K562 (cell line): Measurements from ENCODE around the gene RAB1B. TPM values are rescaled to one million over a fixed set of nuclear protein-coding genes. Genes with fewer than 3 reads are reported as not detected.

ENCODE experiments used
- ATAC-seq: fragments of 200-7000 bp; cut with Tn5 transposase; 3 replicates; pipeline ENCODE4 v1.9.1; 2020; ENCODE audit warnings: moderate library complexity
- BruUV-seq: library from RNA; stranded (reverse); fragments of 400-500 nt; replicated peaks from 2 replicates; lab custom pipeline; 2021; lab: Mats Ljungman, UMichigan
- CTCF ChIA-PET: fragments of 300-600 bp; formaldehyde crosslinking; extraction: SDS; loops from one replicate; lab custom pipeline; 2021; ENCODE audit warnings: low intra/inter-chr PET ratio; lab: Yijun Ruan, JAX
- POLR2A ChIA-PET: fragments of 300-600, 350-650 bp; sonication (Branson Sonifier 250); formaldehyde crosslinking; extraction: SDS; loops from one replicate; lab custom pipeline; 2021; ENCODE audit warnings: antibody characterized with exemption, inconsistent platforms; lab: Yijun Ruan, JAX
- DNase-seq, 4 experiments: peaks; one replicate each; pipeline versions ENCODE4 v3.0.0 to v3.0.0-alpha.2; 2011 to 2018; ENCODE audit warnings: low spot score in 3 of 4, mixed read lengths in 3 of 4; ENCODE audit errors: extremely low read depth in 1 of 4
- FAIRE-seq: peaks from 2 replicates; lab custom pipeline; 2011; peaks lifted over from hg19 to GRCh38; lab: Jason Lieb, UNC
- H2AFZ ChIP-seq: 2 replicates; pipeline ENCODE4 v1.6.0; 2011; ENCODE audit warnings: low read depth, low read length, control low read depth, inconsistent platforms
- H3K27ac ChIP-seq: fragments of 200-600 bp; 3 replicates; pipeline ENCODE4 v1.8.0; 2011; ENCODE audit warnings: low read depth, mild to moderate bottlenecking, control low read depth, inconsistent platforms, low read length, moderate library complexity, mixed read lengths; ENCODE audit errors: extremely low read depth
- H3K27me3 ChIP-seq, 2 experiments: fragments of 300-600 bp in 1 of 2; 2 replicates in 1 of 2; 3 replicates in 1 of 2; pipeline versions ENCODE4 v1.6.0 to v1.8.0; 2011; ENCODE audit warnings: inconsistent platforms in 2 of 2, low read length in 2 of 2, mild to moderate bottlenecking in 1 of 2, mixed read lengths in 1 of 2, moderate library complexity in 1 of 2; ENCODE audit not compliant: control insufficient read depth in 2 of 2, insufficient read depth in 2 of 2
- H3K36me3 ChIP-seq: fragments of 300-600 bp; 3 replicates; pipeline ENCODE4 v1.8.0; 2011; ENCODE audit warnings: mild to moderate bottlenecking, low read length, inconsistent platforms; ENCODE audit not compliant: control insufficient read depth, insufficient read depth
- H3K4me1 ChIP-seq, 2 experiments: fragments of 200-600 bp in 1 of 2; replicated peaks in 1 of 2; 2 replicates in 1 of 2; 3 replicates in 1 of 2; pipeline versions ENCODE4 v1.5.1 to v1.8.0; 2011; ENCODE audit warnings: inconsistent platforms in 2 of 2, low read length in 2 of 2, mild to moderate bottlenecking in 1 of 2, mixed read lengths in 1 of 2, moderate library complexity in 1 of 2; ENCODE audit not compliant: control insufficient read depth in 2 of 2, insufficient read depth in 2 of 2
- H3K4me2 ChIP-seq: 2 replicates; pipeline ENCODE4 v1.6.1; 2011; ENCODE audit warnings: low read length, control low read depth, inconsistent platforms, mixed read lengths; ENCODE audit not compliant: insufficient read depth
- H3K4me3 ChIP-seq: fragments of 200-600 bp; sonication (generic), shearing (Covaris generic); 2 replicates; pipeline ENCODE4 v1.5.1; 2016; ENCODE audit warnings: control low read depth, inconsistent platforms
- H3K79me2 ChIP-seq: fragments of 200-600 bp; 3 replicates; pipeline ENCODE4 v1.8.0; 2011; ENCODE audit warnings: low read length, inconsistent platforms; ENCODE audit not compliant: control insufficient read depth, insufficient read depth
- H3K9ac ChIP-seq, 2 experiments: 2 replicates each; pipeline versions ENCODE4 v1.6.0 to v1.6.1; 2011; ENCODE audit warnings: low read depth in 2 of 2, low read length in 2 of 2, control low read depth in 1 of 2, inconsistent platforms in 1 of 2, mild to moderate bottlenecking in 1 of 2, mixed read lengths in 1 of 2; ENCODE audit not compliant: insufficient read depth in 1 of 2
- H3K9me1 ChIP-seq: one replicate; pipeline ENCODE4 v1.6.0; 2011; ENCODE audit warnings: inconsistent platforms, mild to moderate bottlenecking, low read length, moderate library complexity; ENCODE audit not compliant: control insufficient read depth, insufficient read depth
- H3K9me3 ChIP-seq: replicated peaks from 2 replicates; pipeline ENCODE4 v1.5.1; 2011; ENCODE audit warnings: low read depth, low read length, inconsistent platforms; ENCODE audit not compliant: control insufficient read depth, insufficient read depth
- H4K20me1 ChIP-seq: replicated peaks from 2 replicates; pipeline ENCODE4 v1.6.1; 2011; ENCODE audit warnings: low read length, inconsistent platforms, mixed read lengths; ENCODE audit not compliant: control insufficient read depth, insufficient read depth
- CTBP1 ChIP-seq: fragments of 450-650 bp; IDR thresholded peaks from 2 replicates; pipeline ENCODE4 v1.6.1; 2016; ENCODE audit warnings: borderline replicate concordance
- FOXK1 ChIP-seq: sonication (generic); formaldehyde crosslinking; IDR thresholded peaks from 2 replicates; pipeline ENCODE4 v1.8.0; 2022; ENCODE audit warnings: missing genetic modification reagents, mild to moderate bottlenecking, borderline replicate concordance
- JUND ChIP-seq, 2 experiments: IDR thresholded peaks; 2 replicates in 1 of 2; 3 replicates in 1 of 2; pipeline ENCODE4 v1.6.1; 2011; ENCODE audit warnings: borderline replicate concordance in 2 of 2, low read depth in 2 of 2, low read length in 2 of 2, improper control_type of control experiment in 1 of 2, missing biosample characterization in 1 of 2, missing genetic modification characterization in 1 of 2, missing genetic modification reagents in 1 of 2
- MTA2 ChIP-seq: fragments of 450-650 bp; IDR thresholded peaks from 2 replicates; pipeline ENCODE4 v1.6.1; 2016; ENCODE audit warnings: low read depth
- NELFE ChIP-seq: IDR thresholded peaks from 2 replicates; pipeline ENCODE4 v1.6.1; 2011; ENCODE audit warnings: mild to moderate bottlenecking; ENCODE audit not compliant: insufficient read depth, insufficient read length
- RCOR1 ChIP-seq, 2 experiments: IDR thresholded peaks; 2 replicates each; pipeline ENCODE4 v1.6.1; 2012; ENCODE audit warnings: low read depth in 2 of 2, low read length in 2 of 2, borderline replicate concordance in 1 of 2, improper control_type of control experiment in 1 of 2
- WGBS: fragments of 100-300 bp; shearing (Covaris generic); methylation state at CpG from one replicate; pipeline ENCODE4 v1.1.6; 2016; ENCODE audit warnings: low coverage, mixed read lengths; ENCODE audit not compliant: insufficient coverage; ENCODE audit errors: missing lambda C conversion rate; 5-methylcytosine and 5-hydroxymethylcytosine counted together
- in situ Hi-C: fragments of 300-500 bp; cut with MboI; formaldehyde crosslinking; loops from 4 replicates; pipeline ENCODE4 v1.15.0; 2018; ENCODE audit warnings: inconsistent platforms, mixed read lengths
- intact Hi-C: fragments of 100-400 bp; cut with micrococcal nuclease; formaldehyde crosslinking; loops from 2 replicates; pipeline ENCODE4 v1.14.2; 2022
- polyA plus RNA-seq, 8 experiments: library from polyadenylated mRNA; depleted of rRNA in 4 of 8; stranded (reverse) in 5 of 8; unstranded in 3 of 8; fragments of >200 nt; fragmentation: Nextera tagmentation in 2 of 8; fragmentation: Illumina TruSeq in 1 of 8; extraction: Ambion mirVana in 2 of 8; extraction: Trizol in 1 of 8; gene quantifications; 2 replicates each; pipeline versions ENCODE4 v1.2.1 to v1.2.3, GENCODE V29; 2011 to 2014; ENCODE audit warnings: inconsistent platforms in 1 of 8, missing spikeins in 1 of 8
- total RNA-seq, 7 experiments: library from RNA; depleted of rRNA in 6 of 7; stranded (reverse); fragments of >200 nt in 6 of 7; fragmentation: Illumina TruSeq in 2 of 7; extraction: Trizol in 2 of 7; gene quantifications; 2 replicates each; pipeline versions ENCODE4 v1.2.1 to v1.2.3, GENCODE V29; 2011 to 2021; ENCODE audit warnings: low replicate concordance in 1 of 7
- TF ChIP-seq, protein P1 (sequence below): fragments of 450-650 bp; IDR thresholded peaks from 2 replicates; pipeline ENCODE4 v1.6.1; 2018; ENCODE audit not compliant: partially characterized antibody
- TF ChIP-seq, protein P2 (sequence below), 3 experiments: IDR thresholded peaks in 2 of 3; conservative IDR thresholded peaks in 1 of 3; 2 replicates each; pipeline ENCODE4 v1.5.1; 2011 to 2012; ENCODE audit warnings: low read length in 3 of 3, mild to moderate bottlenecking in 3 of 3, control low read depth in 2 of 3, improper control_type of control experiment in 1 of 3, inconsistent platforms in 1 of 3, low read depth in 1 of 3, mixed read lengths in 1 of 3, moderate library complexity in 1 of 3; ENCODE audit not compliant: insufficient read depth in 2 of 3
- TF ChIP-seq, protein P3 (sequence below): fragments of 450-650 bp; IDR thresholded peaks from 2 replicates; pipeline ENCODE4 v1.7.0; 2016; ENCODE audit warnings: borderline replicate concordance
- TF ChIP-seq, protein P4 (sequence below): IDR thresholded peaks from 2 replicates; pipeline ENCODE4 v1.6.1; 2011; ENCODE audit warnings: borderline replicate concordance, low read depth, mild to moderate bottlenecking, moderate library complexity, low read length; ENCODE audit not compliant: insufficient read depth, poor library complexity, severe bottlenecking

RAB1B gene
- total and polyA plus RNA-seq, 9 of the 15 experiments (the other 6 are each of a cell fraction or from before 2014, with no cell fraction given) = 5.6 to 146 (median 98.6) TPM

DNA sequence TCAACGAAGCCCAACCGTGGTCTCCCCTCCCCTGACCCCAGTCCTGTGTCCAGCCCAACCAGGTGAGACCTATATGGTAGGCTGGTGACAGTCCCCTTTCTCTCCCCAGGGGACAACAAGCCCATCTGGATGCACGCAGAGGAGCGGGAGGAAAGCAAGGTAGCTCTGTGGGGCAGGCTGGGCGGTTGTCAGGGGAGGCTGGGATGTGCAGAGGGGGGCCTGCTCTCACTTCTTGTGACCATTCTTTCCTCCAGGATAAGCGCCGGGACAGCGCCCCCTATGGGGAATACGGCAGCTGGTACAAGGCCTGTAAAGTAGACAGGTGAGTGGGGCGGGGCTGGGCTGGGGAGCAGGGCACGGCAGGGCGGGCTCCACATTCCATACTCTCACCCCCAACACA, 3.5 kb upstream of the RAB1B start:
- ChIA-PET POLR2A (interaction anchor here (0.6 kb wide), 1 partner anchor 10 kb away, joined by 3 read pairs; no protein-coding TSS in a partner anchor), CTCF (no interaction called here)
- peak; percentile 48 to 68 (median 52) for DNase-seq
- no TSS peak for BruUV-seq
- H2AFZ ChIP-seq = no peak overlapping the region
- H3K27ac ChIP-seq = no peak overlapping the region
- peaks cover 10% of the 10 kb centered on the region; the same call in 1 of the 2 replicates for H4K20me1 ChIP-seq
- no peak for FAIRE-seq
- no peak for ATAC-seq
- in situ Hi-C loops = no loop called here
- WGBS = 46% methylated on average over 12 of the region's 12 CpGs
- peaks cover 66% of the 10 kb centered on the region; the same call in 2 of the 3 replicates for H3K36me3 ChIP-seq
- no peaks in the 10 kb centered on the region for H3K9me3 ChIP-seq
- H3K9ac ChIP-seq = no peak overlapping the region
- H3K4me1 ChIP-seq = peaks cover 5 to 42% of the 10 kb centered on the region in 2 experiments; a peak in 4 of 5 replicates
- intact Hi-C loops = no loop called here
- H3K79me2 ChIP-seq = peaks cover 15% of the 10 kb centered on the region
- H3K9me1 ChIP-seq = no peaks in the 10 kb centered on the region
- H3K27me3 ChIP-seq = no peaks in the 10 kb centered on the region
- no peak overlapping the region for H3K4me2 ChIP-seq
- H3K4me3 ChIP-seq = no peak overlapping the region
- no peak for TF ChIP-seq MTA2
- 0 out of 2 replicates have a peak, but pooled peaks have one; percentile 24 for TF ChIP-seq JUND (IDR thresholded peaks at IDR 0.05; ENCODE audit: borderline replicate concordance, low read depth, low read length)
- no peak for TF ChIP-seq JUND (tag; IDR thresholded peaks at IDR 0.05; ENCODE audit: borderline replicate concordance, low read depth, low read length)
- TF ChIP-seq CTBP1 = 0 out of 2 replicates have a peak, but pooled peaks have one; percentile 16
- TF ChIP-seq, protein P1, sequence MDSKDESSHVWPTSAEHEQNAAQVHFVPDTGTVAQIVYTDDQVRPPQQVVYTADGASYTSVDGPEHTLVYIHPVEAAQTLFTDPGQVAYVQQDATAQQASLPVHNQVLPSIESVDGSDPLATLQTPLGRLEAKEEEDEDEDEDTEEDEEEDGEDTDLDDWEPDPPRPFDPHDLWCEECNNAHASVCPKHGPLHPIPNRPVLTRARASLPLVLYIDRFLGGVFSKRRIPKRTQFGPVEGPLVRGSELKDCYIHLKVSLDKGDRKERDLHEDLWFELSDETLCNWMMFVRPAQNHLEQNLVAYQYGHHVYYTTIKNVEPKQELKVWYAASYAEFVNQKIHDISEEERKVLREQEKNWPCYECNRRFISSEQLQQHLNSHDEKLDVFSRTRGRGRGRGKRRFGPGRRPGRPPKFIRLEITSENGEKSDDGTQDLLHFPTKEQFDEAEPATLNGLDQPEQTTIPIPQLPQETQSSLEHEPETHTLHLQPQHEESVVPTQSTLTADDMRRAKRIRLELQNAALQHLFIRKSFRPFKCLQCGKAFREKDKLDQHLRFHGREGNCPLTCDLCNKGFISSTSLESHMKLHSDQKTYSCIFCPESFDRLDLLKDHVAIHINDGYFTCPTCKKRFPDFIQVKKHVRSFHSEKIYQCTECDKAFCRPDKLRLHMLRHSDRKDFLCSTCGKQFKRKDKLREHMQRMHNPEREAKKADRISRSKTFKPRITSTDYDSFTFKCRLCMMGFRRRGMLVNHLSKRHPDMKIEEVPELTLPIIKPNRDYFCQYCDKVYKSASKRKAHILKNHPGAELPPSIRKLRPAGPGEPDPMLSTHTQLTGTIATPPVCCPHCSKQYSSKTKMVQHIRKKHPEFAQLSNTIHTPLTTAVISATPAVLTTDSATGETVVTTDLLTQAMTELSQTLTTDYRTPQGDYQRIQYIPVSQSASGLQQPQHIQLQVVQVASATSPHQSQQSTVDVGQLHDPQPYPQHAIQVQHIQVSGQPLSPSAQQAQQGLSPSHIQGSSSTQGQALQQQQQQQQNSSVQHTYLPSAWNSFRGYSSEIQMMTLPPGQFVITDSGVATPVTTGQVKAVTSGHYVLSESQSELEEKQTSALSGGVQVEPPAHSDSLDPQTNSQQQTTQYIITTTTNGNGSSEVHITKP = peak; percentile 38
- TF ChIP-seq FOXK1 (CRISPR knock-in tag) = no peak
- TF ChIP-seq NELFE = no peak
- TF ChIP-seq, protein P2, sequence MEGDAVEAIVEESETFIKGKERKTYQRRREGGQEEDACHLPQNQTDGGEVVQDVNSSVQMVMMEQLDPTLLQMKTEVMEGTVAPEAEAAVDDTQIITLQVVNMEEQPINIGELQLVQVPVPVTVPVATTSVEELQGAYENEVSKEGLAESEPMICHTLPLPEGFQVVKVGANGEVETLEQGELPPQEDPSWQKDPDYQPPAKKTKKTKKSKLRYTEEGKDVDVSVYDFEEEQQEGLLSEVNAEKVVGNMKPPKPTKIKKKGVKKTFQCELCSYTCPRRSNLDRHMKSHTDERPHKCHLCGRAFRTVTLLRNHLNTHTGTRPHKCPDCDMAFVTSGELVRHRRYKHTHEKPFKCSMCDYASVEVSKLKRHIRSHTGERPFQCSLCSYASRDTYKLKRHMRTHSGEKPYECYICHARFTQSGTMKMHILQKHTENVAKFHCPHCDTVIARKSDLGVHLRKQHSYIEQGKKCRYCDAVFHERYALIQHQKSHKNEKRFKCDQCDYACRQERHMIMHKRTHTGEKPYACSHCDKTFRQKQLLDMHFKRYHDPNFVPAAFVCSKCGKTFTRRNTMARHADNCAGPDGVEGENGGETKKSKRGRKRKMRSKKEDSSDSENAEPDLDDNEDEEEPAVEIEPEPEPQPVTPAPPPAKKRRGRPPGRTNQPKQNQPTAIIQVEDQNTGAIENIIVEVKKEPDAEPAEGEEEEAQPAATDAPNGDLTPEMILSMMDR (IDR thresholded peaks at IDR 0.05 in 2 of 3, conservative IDR thresholded peaks at IDR 0.05 in 1 of 3; ENCODE audit: insufficient read depth in 2 of 3, low read depth in 1 of 3, low read length in 3 of 3) = peak; percentile 67 to 73 (median 68)
- TF ChIP-seq RCOR1 (IDR thresholded peaks at IDR 0.05; ENCODE audit: borderline replicate concordance in 1 of 2, low read depth in 2 of 2, low read length in 2 of 2) = 0 out of 4 replicates have a peak, but pooled peaks of 1 of the 2 experiments have one; percentile 15
- TF ChIP-seq, protein P3, sequence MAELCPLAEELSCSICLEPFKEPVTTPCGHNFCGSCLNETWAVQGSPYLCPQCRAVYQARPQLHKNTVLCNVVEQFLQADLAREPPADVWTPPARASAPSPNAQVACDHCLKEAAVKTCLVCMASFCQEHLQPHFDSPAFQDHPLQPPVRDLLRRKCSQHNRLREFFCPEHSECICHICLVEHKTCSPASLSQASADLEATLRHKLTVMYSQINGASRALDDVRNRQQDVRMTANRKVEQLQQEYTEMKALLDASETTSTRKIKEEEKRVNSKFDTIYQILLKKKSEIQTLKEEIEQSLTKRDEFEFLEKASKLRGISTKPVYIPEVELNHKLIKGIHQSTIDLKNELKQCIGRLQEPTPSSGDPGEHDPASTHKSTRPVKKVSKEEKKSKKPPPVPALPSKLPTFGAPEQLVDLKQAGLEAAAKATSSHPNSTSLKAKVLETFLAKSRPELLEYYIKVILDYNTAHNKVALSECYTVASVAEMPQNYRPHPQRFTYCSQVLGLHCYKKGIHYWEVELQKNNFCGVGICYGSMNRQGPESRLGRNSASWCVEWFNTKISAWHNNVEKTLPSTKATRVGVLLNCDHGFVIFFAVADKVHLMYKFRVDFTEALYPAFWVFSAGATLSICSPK = 0 out of 2 replicates have a peak, but pooled peaks have one; percentile 44
- TF ChIP-seq, protein P4, sequence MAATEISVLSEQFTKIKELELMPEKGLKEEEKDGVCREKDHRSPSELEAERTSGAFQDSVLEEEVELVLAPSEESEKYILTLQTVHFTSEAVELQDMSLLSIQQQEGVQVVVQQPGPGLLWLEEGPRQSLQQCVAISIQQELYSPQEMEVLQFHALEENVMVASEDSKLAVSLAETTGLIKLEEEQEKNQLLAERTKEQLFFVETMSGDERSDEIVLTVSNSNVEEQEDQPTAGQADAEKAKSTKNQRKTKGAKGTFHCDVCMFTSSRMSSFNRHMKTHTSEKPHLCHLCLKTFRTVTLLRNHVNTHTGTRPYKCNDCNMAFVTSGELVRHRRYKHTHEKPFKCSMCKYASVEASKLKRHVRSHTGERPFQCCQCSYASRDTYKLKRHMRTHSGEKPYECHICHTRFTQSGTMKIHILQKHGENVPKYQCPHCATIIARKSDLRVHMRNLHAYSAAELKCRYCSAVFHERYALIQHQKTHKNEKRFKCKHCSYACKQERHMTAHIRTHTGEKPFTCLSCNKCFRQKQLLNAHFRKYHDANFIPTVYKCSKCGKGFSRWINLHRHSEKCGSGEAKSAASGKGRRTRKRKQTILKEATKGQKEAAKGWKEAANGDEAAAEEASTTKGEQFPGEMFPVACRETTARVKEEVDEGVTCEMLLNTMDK = peak; percentile 77
